Activated B cell treated with CpG ODN at 0.5 μM for 24 hours (primary cell): Measurements from ENCODE around the gene MSANTD1. TPM values are rescaled to one million over a fixed set of nuclear protein-coding genes. Genes with fewer than 3 reads are reported as not detected.

Experiments
- ATAC-seq: fragments of 200-7000 bp; cut with Tn5 transposase; one replicate; pipeline ENCODE4 v1.10.0; 2021; ENCODE audit warnings: low read depth, mild to moderate bottlenecking, moderate library complexity
- CTCF ChIA-PET: fragments of 350-600 bp; sonication (Branson Sonifier 250); formaldehyde crosslinking; loops from one replicate; lab custom pipeline; 2021; ENCODE audit warnings: antibody characterized with exemption; lab: Charles Lee
- POLR2A ChIA-PET: fragments of 350-600 bp; sonication (Branson Sonifier 250); formaldehyde crosslinking; loops from one replicate; lab custom pipeline; 2021; ENCODE audit warnings: antibody characterized with exemption; lab: Charles Lee
- DNase-seq: peaks from one replicate; pipeline ENCODE4 v3.0.0; 2022
- H3K27ac Mint-ChIP-seq: one replicate; pipeline ENCODE4 v1.8.0; 2020; ENCODE audit warnings: mixed read lengths
- H3K27me3 Mint-ChIP-seq: one replicate; pipeline ENCODE4 v1.8.0; 2021; ENCODE audit warnings: mixed read lengths
- H3K36me3 Mint-ChIP-seq: one replicate; pipeline ENCODE4 v1.8.0; 2021; ENCODE audit warnings: low read depth, mixed read lengths
- H3K4me1 Mint-ChIP-seq: one replicate; pipeline ENCODE4 v1.8.0; 2021; ENCODE audit warnings: mixed read lengths
- H3K4me3 Mint-ChIP-seq: one replicate; pipeline ENCODE4 v1.8.0; 2020; ENCODE audit warnings: mild to moderate bottlenecking, mixed read lengths
- H3K9me3 Mint-ChIP-seq: one replicate; pipeline ENCODE4 v1.8.0; 2020; ENCODE audit warnings: mixed read lengths
- intact Hi-C: fragments of 100-400 bp; cut with micrococcal nuclease; formaldehyde crosslinking; loops from one replicate; pipeline ENCODE4 v1.15.1; 2024
- total RNA-seq: library from RNA; stranded (reverse); gene quantifications from 2 replicates; pipeline ENCODE4 v1.2.3, GENCODE V29; 2022
- TF ChIP-seq, protein P1 (sequence below): fragments of 200-600 bp; IDR thresholded peaks from one replicate; pipeline ENCODE4 v1.8.0; 2022; ENCODE audit warnings: antibody characterized with exemption, mild to moderate bottlenecking

MSANTD1 gene
- total RNA-seq, 1 donor from 2014 or later = 5.0 TPM

DNA sequence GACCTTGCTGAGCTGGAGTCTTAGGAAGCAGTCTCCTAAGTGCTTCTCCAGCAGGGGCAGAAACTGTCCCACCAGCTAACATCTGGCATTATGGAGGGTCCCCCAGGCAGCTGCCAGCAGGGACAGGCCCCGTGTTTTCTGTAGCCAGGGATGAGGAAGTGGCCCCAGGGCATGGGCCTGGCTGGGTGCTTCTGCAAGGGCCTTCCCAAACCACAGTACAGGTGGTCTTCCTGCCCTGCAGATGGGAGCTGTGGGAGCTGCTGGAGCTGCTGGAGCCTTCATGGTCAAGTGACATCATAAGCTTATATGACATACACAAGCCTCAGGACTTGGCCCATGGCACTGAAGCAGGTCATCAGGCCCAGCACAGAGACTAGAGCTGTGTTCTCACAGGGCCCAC, 5.0 kb upstream of the MSANTD1 start:
- peaks cover 38% of the 10 kb centered on the region for H3K36me3 Mint-ChIP-seq
- ATAC-seq (no peak), DNase-seq (no peak)
- TF ChIP-seq, protein P1, sequence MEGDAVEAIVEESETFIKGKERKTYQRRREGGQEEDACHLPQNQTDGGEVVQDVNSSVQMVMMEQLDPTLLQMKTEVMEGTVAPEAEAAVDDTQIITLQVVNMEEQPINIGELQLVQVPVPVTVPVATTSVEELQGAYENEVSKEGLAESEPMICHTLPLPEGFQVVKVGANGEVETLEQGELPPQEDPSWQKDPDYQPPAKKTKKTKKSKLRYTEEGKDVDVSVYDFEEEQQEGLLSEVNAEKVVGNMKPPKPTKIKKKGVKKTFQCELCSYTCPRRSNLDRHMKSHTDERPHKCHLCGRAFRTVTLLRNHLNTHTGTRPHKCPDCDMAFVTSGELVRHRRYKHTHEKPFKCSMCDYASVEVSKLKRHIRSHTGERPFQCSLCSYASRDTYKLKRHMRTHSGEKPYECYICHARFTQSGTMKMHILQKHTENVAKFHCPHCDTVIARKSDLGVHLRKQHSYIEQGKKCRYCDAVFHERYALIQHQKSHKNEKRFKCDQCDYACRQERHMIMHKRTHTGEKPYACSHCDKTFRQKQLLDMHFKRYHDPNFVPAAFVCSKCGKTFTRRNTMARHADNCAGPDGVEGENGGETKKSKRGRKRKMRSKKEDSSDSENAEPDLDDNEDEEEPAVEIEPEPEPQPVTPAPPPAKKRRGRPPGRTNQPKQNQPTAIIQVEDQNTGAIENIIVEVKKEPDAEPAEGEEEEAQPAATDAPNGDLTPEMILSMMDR = no peak
- POLR2A ChIA-PET = no interaction called here
- no peaks in the 10 kb centered on the region for H3K9me3 Mint-ChIP-seq
- peaks cover 4% of the 10 kb centered on the region for H3K4me1 Mint-ChIP-seq
- no peaks in the 10 kb centered on the region for H3K27me3 Mint-ChIP-seq
- H3K4me3 Mint-ChIP-seq = no peak overlapping the region
- intact Hi-C loops = no loop called here
- CTCF ChIA-PET = no interaction called here
- H3K27ac Mint-ChIP-seq = no peak overlapping the region

DNA sequence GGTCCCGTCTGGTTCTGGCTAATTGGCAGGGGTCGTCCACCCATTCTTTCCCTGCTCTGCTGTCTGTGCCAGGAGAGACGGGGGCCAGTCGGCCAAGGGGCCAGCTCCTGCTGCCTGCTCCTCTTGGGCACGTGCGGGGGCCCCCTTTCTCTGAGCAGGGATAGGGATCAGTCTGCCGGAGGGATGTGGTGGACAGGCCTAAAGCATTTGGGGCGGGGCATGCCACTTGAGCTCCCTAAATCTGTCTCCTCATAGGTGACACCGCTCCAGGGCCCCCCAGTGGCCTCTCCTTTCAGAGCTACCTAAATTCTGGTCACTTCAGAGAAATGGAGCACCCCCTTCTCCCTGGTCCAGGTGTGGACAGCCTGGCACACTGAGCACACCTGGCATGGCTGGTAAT, 4.2 kb upstream of the MSANTD1 start:
- H3K9me3 Mint-ChIP-seq = no peaks in the 10 kb centered on the region
- ChIA-PET CTCF (no interaction called here), POLR2A (no interaction called here)
- intact Hi-C loops = no loop called here
- H3K4me3 Mint-ChIP-seq = no peak overlapping the region
- TF ChIP-seq, protein P1 = no peak
- no peak overlapping the region for H3K27ac Mint-ChIP-seq
- peaks cover 32% of the 10 kb centered on the region for H3K36me3 Mint-ChIP-seq
- H3K4me1 Mint-ChIP-seq = peaks cover 4% of the 10 kb centered on the region
- ATAC-seq (no peak), DNase-seq (no peak)
- H3K27me3 Mint-ChIP-seq = no peaks in the 10 kb centered on the region

DNA sequence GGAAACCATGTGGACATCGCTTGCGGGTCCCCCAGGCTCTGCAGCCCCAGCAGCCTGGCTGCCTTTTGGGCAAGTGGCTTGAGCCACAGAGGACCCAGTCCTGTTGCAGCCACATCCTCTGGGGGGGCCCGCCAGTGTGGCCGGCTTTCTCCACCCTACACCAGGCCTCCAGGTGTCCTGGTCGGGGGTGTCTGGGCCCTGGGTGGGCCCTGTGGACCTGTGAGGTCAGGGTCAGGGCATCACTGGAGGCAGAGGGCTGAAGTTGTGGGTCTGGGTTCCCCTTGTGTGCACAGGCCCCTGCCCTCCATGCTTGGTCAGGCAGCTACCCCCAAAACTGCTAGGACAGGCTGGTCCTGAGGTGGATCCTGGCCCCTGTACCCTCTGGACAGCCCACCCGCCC, 3.3 kb upstream of the MSANTD1 start:
- CTCF ChIA-PET = no interaction called here
- peaks cover 23% of the 10 kb centered on the region for H3K36me3 Mint-ChIP-seq
- ATAC-seq (no peak), DNase-seq (no peak)
- no peaks in the 10 kb centered on the region for H3K27me3 Mint-ChIP-seq
- H3K4me1 Mint-ChIP-seq = peaks cover 4% of the 10 kb centered on the region
- TF ChIP-seq, protein P1 = no peak
- no peak overlapping the region for H3K4me3 Mint-ChIP-seq
- intact Hi-C loops = no loop called here
- H3K9me3 Mint-ChIP-seq = no peaks in the 10 kb centered on the region
- no peak overlapping the region for H3K27ac Mint-ChIP-seq
- POLR2A ChIA-PET = no interaction called here

DNA sequence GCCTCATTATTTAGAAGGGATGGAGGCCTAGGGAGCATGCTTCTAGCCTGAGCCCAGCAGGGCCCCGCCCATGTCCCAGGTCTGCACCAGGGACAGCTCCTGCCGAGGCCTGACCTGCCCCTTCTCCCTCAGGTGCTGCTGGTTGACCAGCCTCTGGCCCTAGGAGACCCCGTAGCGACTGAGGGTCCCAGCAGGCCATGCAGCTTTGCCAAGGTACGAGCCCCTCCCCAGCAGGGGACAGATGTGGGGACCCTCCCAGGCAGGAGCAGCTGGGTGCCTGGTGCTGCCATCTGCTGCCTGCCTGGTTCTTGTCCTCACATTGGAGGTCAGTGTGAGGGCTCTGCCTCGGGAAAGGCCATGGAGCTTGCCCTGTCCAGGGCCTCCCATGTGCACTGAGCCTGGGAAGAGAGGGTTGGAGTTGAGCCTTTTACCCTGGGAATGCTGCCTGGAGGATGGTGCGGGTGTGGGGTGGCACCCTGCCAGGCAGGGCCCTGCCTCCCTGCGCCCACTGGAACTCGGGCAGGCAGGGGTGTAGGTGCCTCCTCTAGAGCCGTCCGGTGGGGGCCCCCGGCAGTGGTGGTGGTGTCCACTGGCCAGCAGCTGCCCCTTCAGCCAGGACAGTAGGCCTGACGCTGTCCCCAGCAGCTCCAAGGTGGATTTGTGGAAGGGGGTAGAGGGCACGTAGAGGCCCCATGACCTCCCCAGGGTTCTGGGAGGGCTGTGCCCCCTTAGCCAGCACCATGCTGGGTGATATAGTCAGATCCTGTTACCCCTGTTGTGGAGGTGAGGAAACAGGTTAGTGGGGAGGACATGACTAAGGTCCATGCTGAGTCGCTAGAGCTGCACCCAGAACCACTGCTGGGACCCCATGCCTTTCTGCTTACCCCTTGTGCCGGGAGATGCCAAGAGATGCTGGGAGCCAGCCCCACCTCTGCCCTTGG, 2.2 kb upstream of the MSANTD1 start:
- no peak overlapping the region for H3K4me3 Mint-ChIP-seq
- POLR2A ChIA-PET = no interaction called here
- CTCF ChIA-PET = no interaction called here
- no peaks in the 10 kb centered on the region for H3K9me3 Mint-ChIP-seq
- H3K27me3 Mint-ChIP-seq = no peaks in the 10 kb centered on the region
- no peak overlapping the region for H3K27ac Mint-ChIP-seq
- peaks cover 13% of the 10 kb centered on the region for H3K36me3 Mint-ChIP-seq
- DNase-seq (no peak), ATAC-seq (no peak)
- TF ChIP-seq, protein P1 = no peak
- intact Hi-C loops = no loop called here
- H3K4me1 Mint-ChIP-seq = peaks cover 4% of the 10 kb centered on the region

DNA sequence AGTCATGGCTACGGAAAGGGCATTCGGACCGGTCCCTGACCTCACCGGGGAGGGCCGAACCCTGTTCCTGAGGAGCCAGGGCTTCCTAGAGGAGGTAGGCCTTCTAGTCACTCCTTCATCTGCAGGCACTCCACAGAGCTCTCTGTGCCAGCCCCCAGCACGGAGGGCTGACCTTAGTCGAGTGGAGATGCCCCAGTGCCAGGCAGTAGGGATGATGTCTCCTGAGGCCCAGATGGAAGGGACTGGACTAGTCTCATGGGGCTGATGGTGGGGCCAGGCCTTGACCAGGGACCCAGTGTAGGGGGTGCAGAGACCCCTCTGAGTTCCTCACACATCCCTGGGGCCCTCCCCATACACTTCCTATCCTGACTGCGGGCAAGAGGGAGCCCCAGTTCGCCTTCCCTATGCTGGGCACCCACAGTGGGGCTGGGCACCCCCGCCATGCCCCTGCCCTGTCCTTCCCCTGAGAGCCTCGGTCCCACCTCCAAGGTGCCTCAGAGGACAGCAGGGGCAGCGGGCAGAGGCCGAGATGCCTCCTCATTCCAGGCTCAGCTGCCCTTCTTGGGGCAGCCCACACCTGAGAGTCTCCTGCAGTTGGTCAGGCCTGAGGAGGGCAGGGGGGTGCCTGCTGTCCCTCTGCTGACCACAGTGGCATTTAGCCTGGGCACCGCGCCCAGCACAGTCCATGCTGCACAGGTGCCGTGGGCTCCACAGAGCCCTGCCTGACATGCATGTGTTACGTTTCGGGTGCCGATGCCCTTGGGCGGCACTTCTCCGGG, 1.4 kb upstream of the MSANTD1 start:
- Mint-ChIP-seq H3K27me3 (no peaks in the 10 kb centered on the region), H3K4me1 (peaks cover 4% of the 10 kb centered on the region), H3K4me3 (no peak overlapping the region), H3K27ac (no peak overlapping the region), H3K9me3 (no peaks in the 10 kb centered on the region), H3K36me3 (peaks cover 5% of the 10 kb centered on the region)
- DNase-seq = no peak
- intact Hi-C loops = no loop called here
- no peak for ATAC-seq
- TF ChIP-seq, protein P1 = no peak
- ChIA-PET CTCF (no interaction called here), POLR2A (no interaction called here)
